RCC 7860 (cell line): ENCODE data around the gene TNRC6C.

Experiments
- DNase-seq: peaks from one replicate; pipeline ENCODE4 v3.0.0-alpha.2; 2015; ENCODE audit warnings: low spot score
- FAIRE-seq: peaks from 2 replicates; lab custom pipeline; 2012; peaks lifted over from hg19 to GRCh38; lab: Jason Lieb, UNC

TNRC6C gene

DNA sequence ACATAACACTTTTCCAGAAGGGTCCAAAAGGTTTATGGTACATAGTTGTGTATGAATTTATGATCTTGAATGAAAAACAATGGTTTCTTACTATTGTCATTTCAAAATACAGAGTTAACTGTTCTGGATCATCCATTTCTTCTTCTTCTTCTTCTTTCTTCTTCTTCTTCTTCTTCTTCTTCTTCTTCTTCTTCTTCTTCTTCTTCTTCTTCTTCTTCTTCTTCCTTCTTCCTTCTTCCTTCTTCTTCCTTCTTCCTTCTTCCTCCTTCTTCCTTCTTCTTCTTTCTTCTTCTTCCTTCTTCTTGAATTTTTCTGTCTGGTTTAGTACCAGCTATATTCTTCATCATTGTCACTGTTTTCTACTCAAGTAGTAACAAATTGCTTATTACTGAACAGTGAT is 47.8 kb downstream of the TNRC6C start:
- no peak for FAIRE-seq
- no peak for DNase-seq

DNA sequence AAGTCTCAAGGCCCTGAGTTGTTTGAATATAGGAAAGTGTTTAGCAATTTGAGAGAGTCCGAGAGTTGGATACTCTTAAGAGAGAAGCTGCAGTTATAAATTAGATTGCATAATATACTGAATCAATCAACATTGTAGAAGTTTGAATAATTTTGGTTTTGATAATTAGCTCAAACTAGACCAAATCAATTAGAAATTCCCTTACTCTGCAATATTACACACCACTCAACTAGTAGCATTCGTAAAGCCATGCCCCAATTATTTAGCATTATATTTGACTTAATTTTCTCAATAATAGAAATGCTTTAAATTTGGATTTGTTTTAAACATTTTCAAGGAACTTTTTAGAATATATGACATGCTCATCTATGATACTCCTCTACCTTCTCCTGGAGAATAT is 49.1 kb downstream of the TNRC6C start:
- FAIRE-seq (no peak), DNase-seq (no peak)

DNA sequence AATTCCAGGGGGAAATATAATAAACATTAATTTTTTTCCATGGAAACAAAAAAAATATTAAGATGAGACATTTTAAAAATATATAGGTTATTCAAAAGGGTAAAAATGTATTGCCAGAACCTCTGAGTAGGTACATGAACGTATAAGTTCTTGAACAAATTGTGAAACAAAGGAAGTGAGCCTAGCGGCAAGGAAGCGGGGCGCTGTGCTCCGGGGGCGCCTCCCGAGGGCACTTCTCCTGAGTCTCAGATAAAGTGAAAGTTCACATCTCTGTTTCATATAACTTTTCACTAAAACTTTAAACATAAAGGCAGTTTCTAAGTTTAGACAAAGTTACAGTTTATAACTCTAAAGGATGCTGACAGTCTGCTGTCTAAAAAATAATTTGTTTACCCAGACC is 52.3 kb downstream of the TNRC6C start:
- no peak for FAIRE-seq
- DNase-seq: no peak

DNA sequence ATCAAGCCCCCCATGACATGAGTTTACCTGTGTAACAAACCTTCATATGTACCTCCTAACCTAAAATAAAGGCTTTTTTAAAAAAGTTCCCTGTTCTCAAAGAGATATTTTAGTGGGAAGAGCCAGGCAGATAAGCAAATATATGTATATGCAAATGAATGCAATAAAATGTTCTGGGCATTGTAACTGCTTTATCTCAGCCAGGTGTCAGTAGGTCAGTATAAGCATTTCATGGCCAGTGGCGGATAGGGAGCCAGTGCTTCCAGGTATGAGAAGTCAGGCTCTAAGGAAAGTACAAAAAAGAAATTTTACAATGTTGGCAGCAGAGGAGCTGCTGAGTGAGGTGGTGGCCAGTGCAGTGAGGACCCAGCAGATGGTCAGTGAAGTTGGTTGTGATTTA is 53.9 kb downstream of the TNRC6C start:
- FAIRE-seq (no peak), DNase-seq (no peak)

DNA sequence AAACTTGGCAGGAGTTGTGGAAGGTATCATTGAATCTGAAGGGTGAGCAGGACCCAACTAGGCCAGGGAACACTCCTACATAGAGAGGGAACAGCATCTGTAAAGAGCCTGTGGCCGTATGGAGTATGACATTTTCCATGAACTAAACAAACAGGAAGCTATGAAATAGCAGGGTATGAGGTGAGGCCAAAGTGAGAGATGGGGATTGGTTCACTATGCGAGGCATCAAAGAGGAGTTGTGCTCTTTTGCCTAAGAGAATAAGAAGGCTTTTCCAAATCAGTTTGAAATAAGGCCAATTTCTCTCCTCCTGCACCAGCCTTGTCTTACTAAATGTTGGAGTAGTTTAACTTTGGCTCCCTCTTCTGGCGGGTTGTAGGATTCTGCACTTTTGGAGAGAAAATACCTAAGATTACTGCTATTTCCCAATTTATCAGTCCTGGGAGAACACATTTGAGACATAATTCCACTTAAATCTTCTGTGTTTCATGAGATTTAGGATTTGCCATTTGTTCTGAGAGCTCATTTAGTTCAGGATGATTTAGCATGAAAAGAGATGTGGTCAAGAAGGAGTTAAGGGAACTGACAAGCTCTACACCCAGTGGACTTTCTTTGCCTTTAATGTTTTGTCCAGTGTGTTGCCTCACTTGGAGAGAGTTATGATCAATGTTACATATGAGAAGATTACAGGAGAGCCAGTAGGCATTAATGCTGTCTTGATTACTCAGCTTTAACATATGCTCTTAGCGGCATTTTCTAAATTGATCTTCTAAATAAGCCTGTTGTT is 55.4 kb downstream of the TNRC6C start:
- DNase-seq (peak; percentile 45), FAIRE-seq (peak; percentile 60)

DNA sequence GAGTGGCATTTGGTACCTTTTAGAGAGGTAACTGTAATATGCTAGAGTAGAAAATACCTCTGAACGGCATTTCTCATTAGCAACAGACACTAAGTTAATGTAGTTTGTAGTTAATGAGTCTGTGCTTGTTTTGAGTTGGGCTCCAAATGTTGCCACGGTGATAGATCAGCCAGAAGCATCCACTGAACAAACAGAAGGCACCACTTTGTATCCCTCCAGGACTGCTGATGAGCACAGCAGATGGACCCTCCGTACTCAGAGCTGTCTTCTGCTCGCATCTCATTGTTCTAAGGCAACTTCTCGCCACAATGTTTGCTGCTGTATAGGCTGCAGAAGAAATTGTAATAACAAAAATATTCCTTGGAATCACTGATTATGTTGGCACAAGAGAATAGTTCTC is 56.1 kb downstream of the TNRC6C start:
- FAIRE-seq (no peak), DNase-seq (no peak)

DNA sequence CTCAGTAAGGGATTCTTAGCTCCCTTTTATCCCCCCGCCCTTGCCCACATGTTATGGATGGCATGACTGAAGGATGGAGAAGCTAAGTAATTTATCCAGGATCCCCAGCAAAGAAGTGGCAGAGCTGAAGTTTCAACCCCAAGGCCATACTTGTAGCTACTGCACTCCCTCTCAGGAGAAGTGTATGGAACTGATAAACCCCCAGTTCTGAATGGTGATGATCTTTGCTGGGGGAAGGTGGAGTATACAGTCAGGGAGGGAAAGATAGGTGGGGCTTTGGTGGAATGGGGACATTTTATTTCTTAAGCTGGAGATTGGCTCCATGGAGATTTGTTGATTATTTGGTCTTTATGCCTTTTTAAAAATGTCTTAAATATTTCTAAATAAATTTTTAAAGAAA is 58.3 kb downstream of the TNRC6C start:
- DNase-seq (no peak), FAIRE-seq (no peak)

DNA sequence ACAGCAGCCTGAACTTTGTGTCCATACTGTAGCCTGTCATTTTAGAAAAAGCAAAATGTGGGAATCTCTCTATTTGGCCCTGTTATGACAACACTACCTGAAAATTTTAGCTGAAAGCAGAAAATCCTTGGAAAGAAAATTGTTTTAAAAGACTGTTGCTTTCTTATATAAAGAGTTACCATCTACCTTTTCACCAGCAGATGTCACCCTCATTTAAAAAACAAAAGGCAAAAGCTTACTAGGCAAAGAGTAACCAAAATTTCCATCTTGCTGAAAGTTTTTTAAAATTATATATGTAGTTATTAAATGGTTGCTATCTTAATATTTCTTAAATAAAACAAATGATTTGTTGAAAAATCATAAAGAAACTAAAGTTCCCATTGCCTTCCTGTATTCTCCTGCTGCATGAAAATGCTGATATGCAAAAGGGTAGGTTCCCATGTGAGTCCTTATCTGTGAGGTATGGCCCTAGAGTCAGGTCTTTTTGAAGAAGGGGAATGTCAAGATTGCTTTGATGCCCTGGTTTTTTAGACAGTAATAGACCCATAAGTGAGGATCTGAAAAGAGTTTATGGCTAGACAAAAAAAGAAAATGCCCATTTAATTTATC is 61.0 kb downstream of the TNRC6C start:
- FAIRE-seq (peak; percentile 80), DNase-seq (peak; percentile 22)

DNA sequence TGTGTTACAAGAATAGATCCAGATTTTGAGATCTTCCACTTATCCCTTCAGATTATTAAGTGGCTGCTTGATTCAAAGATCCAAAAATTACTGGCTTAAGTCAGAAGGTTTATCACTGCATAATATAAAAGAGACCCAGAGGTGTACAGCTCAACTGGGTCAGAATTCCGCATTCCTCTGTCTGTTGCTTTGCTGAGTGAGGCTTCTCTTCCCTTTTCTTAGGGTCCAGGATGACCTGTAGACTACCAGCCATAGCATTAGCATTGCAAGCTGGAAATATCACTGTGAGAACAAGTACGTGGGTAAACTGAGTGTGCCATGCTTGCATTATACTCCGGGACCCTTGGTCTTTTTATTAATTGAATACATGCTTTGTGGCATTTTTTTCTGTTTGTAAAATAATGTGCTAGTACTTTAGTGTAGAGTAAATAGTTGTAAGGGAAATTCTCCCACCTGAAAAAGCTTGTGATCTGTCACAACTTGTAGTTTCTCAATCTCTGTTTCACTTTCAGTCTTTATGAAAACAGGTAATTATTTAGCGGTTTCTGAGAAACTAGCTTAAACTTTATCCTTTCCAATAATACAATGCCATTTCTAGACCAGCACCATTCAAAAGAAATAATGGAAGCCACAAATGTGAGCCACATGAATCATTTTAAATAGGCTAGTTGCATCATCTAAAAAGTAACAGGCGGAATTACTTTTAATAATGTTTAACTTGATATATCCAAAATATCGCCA is 61.6 kb downstream of the TNRC6C start:
- DNase-seq (no peak), FAIRE-seq (no peak)

DNA sequence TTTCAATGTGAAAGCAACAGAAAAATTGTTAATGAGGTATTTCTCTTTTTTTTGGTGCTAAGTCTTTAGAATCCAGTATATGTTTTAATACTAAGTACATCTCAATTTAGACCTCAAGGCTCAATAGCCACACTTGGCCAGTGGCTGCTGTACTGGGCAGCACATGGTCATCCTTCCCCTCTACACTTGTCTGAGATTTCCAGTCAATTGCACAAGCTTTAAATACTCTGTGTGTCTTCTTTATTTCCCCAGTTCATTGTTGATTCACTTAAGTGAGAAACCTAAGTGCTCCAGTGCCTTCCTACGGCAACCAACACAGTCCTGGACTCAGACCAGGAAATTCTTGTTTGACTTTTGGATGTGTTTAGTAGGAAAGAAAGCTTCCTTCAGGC is 62.2 kb downstream of the TNRC6C start:
- FAIRE-seq (no peak), DNase-seq (no peak)

DNA sequence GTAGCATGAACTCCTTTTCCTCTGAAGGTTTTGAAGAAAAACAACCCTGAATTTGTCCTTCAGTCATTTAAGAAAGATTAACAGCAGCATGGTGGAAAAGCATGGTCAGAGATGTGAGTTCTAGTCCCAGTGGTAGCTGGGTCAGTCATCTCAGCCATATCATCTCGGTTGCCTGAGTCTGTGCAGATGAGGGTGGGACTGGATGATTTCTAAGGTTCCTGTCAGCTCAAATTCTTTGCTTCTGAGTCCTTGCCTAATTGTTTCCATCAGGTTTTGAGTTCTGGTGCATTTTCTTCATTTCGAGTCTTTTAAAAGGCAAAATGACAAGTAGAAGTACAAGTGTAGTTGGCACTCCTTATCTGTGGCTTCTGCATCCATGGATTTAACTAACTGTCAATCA is 63.9 kb downstream of the TNRC6C start:
- no peak for FAIRE-seq
- no peak for DNase-seq

DNA sequence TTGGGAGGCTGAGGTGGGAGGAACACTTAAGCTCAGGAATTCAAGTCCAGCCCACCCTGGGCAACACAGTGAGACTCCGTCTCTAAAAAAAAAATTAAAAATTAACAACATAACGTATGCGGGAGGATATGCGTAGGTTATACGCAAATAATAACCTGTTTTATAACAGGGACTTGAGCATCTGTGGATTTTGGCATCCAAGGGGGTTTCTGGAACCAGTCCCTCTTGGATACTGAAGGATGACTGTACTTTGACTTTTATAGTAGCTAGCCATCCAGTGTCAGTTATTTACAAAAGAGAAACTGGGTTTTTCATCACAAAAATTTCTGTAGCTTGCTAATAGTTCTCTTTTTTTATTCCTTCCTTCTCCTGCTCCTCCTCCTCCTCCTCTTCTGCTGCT is 64.5 kb downstream of the TNRC6C start:
- no peak for FAIRE-seq
- DNase-seq: no peak

DNA sequence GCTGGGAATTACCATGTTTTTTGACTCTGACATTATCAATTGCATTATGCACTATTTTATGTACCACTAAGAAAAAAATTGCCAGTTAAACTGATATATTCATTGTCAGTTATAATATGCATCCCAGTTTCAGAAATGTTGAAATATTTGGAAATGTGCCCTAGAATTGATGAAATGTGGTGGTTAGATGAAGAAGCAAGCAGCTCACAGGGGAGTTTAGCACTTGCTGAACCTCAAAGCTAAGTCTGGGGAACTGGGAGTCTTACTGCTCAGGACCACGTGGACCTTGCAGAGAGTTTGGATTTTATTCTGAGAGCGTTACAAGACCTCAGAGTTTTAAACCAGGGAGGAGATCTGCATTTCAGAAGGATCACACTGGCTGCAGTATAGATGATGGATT is 67.9 kb downstream of the TNRC6C start:
- FAIRE-seq (no peak), DNase-seq (no peak)

DNA sequence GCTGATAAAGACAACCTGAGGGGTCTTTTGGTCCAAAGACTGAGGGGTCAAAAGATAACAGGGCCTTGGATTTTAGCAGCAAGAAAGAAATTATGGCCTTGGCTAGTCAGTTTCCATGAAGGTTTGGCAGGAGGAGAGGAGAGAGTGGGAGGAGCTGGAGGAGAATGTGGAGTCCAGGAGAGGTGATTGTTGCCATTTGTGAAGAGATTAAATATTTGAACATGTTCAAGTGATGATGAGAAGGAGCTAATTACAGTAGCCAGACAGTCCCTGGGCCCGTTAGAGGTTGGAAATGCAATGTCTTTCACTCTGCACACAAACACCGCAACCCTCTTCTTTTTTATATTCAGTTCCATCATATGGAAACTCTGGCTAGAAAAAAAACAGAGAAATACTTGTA is 68.6 kb downstream of the TNRC6C start:
- FAIRE-seq (no peak), DNase-seq (no peak)

DNA sequence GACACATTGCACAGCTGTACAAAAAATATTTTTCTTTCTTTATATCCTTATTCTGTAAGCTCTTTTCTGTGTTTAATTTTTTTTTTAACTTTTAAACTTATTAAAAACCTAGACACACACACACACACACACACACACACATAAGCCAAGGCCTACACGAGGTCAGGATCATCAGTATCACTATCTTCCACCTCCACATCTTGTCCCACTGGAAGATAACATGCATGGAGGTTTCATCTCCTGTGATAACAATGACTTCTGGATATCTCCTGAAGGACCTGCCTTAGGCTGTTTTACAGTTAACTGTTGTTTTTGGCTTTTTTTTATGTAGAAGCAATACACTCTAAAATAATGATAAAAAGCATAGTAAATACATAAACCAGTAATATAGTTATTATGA is 71.2 kb downstream of the TNRC6C start:
- FAIRE-seq: no peak

DNA sequence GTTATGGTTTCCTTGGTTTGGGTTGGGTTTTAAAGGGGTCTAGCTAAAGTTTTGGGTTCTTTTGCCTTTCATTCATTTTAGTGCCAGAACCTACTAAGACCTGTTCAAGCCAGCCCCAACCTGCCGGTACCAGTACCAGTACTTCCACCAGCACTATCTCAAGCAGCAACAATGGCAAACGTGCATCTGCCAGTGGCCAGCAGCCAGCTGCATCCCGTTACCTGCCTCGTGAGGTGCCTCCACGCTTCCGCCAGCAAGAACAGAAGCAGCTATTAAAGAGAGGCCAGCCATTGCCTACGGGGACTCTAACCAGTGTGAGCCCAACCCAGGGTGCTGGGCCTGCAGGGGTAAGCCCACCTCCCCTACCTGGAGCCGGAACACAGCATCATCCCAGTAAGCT is 72.9 kb downstream of the TNRC6C start:
- no peak for DNase-seq
- FAIRE-seq: no peak

More for the DNA sequence above, 71.2 kb downstream of the TNRC6C start:
- DNase-seq: no peak

DNA sequence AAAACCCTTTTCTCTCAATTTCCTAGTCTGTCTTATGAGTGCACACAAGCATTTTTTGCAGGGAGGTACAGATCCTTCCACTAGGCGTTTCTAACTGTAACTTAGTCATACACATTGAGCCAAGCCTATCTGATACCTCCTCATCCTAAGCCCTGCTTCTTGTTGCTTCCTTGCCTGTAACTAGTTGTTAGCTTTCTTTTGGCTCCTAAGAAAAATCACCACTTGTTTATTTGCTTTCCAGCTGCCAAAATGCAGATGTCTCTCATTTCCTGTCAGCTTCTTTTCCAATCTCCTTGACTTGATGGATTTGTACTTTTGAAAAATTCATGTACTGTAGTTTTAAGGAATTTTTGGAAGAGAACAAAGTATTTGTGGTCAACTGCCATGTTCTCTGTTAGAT is 73.7 kb downstream of the TNRC6C start:
- DNase-seq (no peak), FAIRE-seq (no peak)

DNA sequence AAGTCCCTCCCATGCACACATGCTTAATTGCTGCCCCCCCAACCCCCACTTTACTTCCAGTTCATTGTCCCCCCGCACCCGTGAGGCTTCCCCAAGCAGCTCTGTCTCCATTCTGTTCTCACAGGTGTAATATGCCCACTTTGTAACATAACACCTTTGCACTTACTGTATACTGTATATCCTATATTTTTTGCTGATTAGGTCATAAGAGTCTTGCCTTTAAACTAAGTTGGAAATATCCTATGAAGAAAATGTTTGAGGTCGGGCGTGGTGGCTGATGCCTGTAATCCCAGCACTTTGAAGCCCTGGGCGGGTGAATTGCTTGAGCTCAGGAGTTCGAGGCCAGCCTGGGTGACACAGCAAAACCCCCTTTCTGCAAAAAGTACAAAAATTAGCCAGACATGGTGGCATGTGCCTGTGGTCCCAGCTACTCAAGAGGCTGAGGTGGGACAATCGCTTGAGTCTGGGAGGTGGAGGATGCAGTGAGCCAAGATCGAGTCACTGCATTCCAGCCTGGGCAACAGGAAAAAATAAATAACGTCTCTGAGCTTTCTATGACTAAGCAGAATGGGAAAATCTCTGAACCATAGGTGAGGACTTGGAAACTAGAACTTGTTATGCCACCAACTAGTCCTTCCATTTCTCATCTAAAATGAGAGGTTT is 76.1 kb downstream of the TNRC6C start:
- DNase-seq (peak; percentile 80), FAIRE-seq (peak; percentile 30)

DNA sequence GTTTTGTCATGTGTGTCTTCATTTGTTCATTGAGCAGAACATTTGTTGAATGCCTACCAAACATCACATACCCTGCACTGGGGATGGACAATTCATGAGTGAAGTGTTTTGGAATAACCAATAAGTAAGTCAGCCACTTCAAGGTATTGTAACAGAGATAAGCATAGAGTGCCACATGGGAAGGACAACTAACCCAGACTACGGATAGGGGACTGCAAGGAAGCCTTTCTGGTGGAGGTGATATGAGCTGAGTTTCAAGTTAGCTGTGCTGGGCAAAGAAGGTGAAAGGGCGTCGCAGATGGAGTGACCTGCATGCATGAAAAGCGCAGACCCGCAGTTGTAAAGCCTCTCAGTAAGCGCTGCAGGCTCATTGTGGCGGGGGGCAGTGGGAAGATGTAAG is 78.8 kb downstream of the TNRC6C start:
- no peak for DNase-seq
- no peak for FAIRE-seq

DNA sequence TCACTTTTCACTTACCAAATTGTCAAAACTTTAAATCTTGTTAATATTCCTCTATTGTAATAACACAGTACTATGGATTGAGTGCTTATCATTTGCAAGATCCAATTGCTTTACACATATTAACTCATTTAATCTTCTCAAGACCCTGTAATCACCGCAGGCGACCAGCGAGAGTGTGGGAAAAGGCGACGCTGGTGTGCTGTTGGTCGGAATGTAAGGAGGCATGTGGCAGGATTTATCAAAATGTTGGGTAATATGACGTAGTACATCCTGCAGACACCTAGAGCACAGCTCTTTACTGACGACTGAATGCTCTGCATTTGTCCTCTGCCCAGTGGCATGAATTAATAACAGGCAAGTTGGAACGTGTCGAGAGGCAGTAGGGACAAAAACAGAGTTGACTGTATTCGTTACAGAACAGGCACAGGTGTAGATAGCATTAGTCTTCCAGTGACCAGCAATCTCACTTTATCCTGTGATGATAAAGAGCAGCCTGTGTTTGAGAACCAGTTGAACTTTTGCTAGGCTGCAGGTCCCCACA is 80.3 kb downstream of the TNRC6C start:
- DNase-seq (no peak), FAIRE-seq (no peak)

DNA sequence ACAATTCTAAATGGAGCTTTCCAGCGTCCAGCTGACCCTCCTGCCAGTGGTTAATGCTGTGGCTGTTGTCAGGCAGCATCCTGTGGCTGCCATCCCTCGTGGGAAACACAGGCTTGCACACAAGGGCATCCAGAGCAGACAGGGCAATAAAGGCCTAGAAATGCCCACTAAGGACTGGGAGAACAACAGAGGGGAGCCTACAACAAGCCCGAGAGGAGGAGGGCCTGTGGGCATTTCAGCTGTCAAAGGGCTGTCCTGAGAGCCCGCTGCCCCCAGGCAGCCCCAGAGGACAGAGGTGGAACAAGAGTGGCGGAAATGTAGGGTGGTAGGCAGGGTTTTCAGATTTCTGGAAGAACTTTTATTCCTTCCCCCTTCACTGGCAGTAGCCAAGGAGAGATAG is 81.1 kb downstream of the TNRC6C start:
- FAIRE-seq: no peak
- no peak for DNase-seq
